Neural progenitor cell (in vitro differentiated cells): Measurements from ENCODE around the gene SPATA3.

ENCODE experiments used
- CTCF ChIP-seq: fragments of 200-600 bp; sonication (generic); IDR thresholded peaks from 2 replicates; pipeline ENCODE4 v1.5.1; 2017; ENCODE audit warnings: antibody characterized with exemption, mild to moderate bottlenecking
- EZH2 ChIP-seq: fragments of 200-600 bp; sonication (generic); IDR thresholded peaks from 2 replicates; pipeline ENCODE4 v1.6.1; 2017; ENCODE audit warnings: antibody characterized with exemption, mild to moderate bottlenecking, moderate library complexity

GRCh38 chr2:231028889-231029288 is 33.0 kb downstream of the SPATA3 start:
- TF ChIP-seq CTCF, result no peak
- no peak for TF ChIP-seq EZH2
